NCI-H526 (cell line): ENCODE measurements around the gene CLDN14.

Experiments used
- DNase-seq, 2 experiments: peaks; one replicate each; lab custom pipeline; 2025; lab: John Stamatoyannopoulos, UW

Gene CLDN14

GRCh38 chr21:36471254-36471723 is 8.6 kb downstream of the CLDN14 start:
- no peak for DNase-seq

- DNase-seq: no peak
These were observed 9.6 kb downstream of the CLDN14 start for GRCh38 chr21:36470294-36470693.

- no peak for DNase-seq
These were observed 13.8 kb downstream of the CLDN14 start for GRCh38 chr21:36466061-36466511.

- no peak for DNase-seq
These were observed 14.4 kb downstream of the CLDN14 start for GRCh38 chr21:36465478-36465877.

- no peak for DNase-seq
These were observed 15.3 kb downstream of the CLDN14 start for GRCh38 chr21:36464590-36464989.

GRCh38 chr21:36463991-36464390 is 15.9 kb downstream of the CLDN14 start:
- no peak for DNase-seq

GRCh38 chr21:36463204-36463603 is 16.7 kb downstream of the CLDN14 start:
- DNase-seq: no peak

GRCh38 chr21:36461918-36462486 is 17.9 kb downstream of the CLDN14 start:
- DNase-seq: no peak

GRCh38 chr21:36461277-36461917 is 18.5 kb downstream of the CLDN14 start:
- DNase-seq: no peak

GRCh38 chr21:36460866-36461265 is 19.1 kb downstream of the CLDN14 start:
- DNase-seq: no peak

GRCh38 chr21:36459098-36459497 is 20.8 kb downstream of the CLDN14 start:
- no peak for DNase-seq

- no peak for DNase-seq
These were observed 23.1 kb downstream of the CLDN14 start for GRCh38 chr21:36456729-36457414.

GRCh38 chr21:36454706-36455105 is 25.2 kb downstream of the CLDN14 start:
- no peak for DNase-seq

GRCh38 chr21:36454093-36454531 is 25.8 kb downstream of the CLDN14 start:
- DNase-seq: no peak

GRCh38 chr21:36452281-36452825 is 27.6 kb downstream of the CLDN14 start:
- no peak for DNase-seq

- no peak for DNase-seq
These were observed 28.4 kb downstream of the CLDN14 start for GRCh38 chr21:36451506-36451905.

- DNase-seq: no peak
These were observed 29.4 kb downstream of the CLDN14 start for GRCh38 chr21:36450511-36450910.

- DNase-seq: no peak
These were observed 33.6 kb downstream of the CLDN14 start for GRCh38 chr21:36446301-36446700.

GRCh38 chr21:36441715-36442114 is 38.2 kb downstream of the CLDN14 start:
- no peak for DNase-seq

GRCh38 chr21:36437745-36438128 is 42.2 kb downstream of the CLDN14 start:
- no peak for DNase-seq

GRCh38 chr21:36436829-36437744 is 42.8 kb downstream of the CLDN14 start:
- DNase-seq: no peak

GRCh38 chr21:36434144-36434543 is 45.8 kb downstream of the CLDN14 start:
- no peak for DNase-seq
